ENCODE data around the gene SLC7A14.

GRCh38 chr3:170484869-170485268 lies 101.0 kb downstream of the SLC7A14 start:
- TF ChIP-seq CTCF (IDR thresholded peaks at IDR 0.05; ENCODE audit: insufficient read depth, low read length, poor library complexity, severe bottlenecking) (no peak), EZH2phosphoT487 (conservative IDR thresholded peaks at IDR 0.05; ENCODE audit: low read length) (no peak)
